Body of pancreas (tissue), 4 donors: ENCODE measurements around the gene SYCP2L. TPM values are rescaled to one million over a fixed set of nuclear protein-coding genes. Genes with fewer than 3 reads are reported as not detected.

ENCODE experiments used
- ATAC-seq: fragments of 150-250 bp; one replicate; pipeline ENCODE4 v1.9.1; 2016
- DNase-seq, 4 donors: peaks; one replicate each; pipeline ENCODE4 v3.0.0-alpha.2; 2019
- H3K27ac ChIP-seq, 4 donors: fragments of 200-600 bp; sonication (generic); 1 replicate in 3 of 4; 2 replicates in 1 of 4; pipeline versions ENCODE4 v1.5.1 to v1.6.1; 2016 to 2019; ENCODE audit warnings: mild to moderate bottlenecking in 1 of 4, mixed read lengths in 1 of 4, moderate library complexity in 1 of 4
- H3K27me3 ChIP-seq, 2 donors: fragments of 200-600 bp; sonication (generic); one replicate each; pipeline ENCODE4 v1.6.0; 2016; ENCODE audit warnings: mild to moderate bottlenecking in 1 of 2
- H3K36me3 ChIP-seq, 2 donors: fragments of 200-600 bp; sonication (generic); replicated peaks in 1 of 2; 2 replicates each; pipeline ENCODE4 v1.5.1; 2016; ENCODE audit warnings: low read depth in 2 of 2; ENCODE audit not compliant: insufficient read depth in 1 of 2
- H3K4me1 ChIP-seq: fragments of 200-600 bp; sonication (generic); one replicate; pipeline ENCODE4 v1.6.0; 2016
- H3K4me3 ChIP-seq, 2 donors: fragments of 200-600 bp; sonication (generic); 1 replicate in 1 of 2; 2 replicates in 1 of 2; pipeline ENCODE4 v1.5.1; 2016 to 2019
- H3K9me3 ChIP-seq, 3 donors: fragments of 200-600 bp; sonication (generic); 1 replicate in 2 of 3; 2 replicates in 1 of 3; pipeline ENCODE4 v1.5.1; 2016
- POLR2A ChIP-seq, 3 donors: fragments of 450-650 bp; IDR thresholded peaks; one replicate each; pipeline ENCODE4 v1.6.1; 2016; ENCODE audit warnings: antibody characterized with exemption in 3 of 3, mild to moderate bottlenecking in 2 of 3
- WGBS, 2 donors: methylation state at CpG; one replicate each; pipeline ENCODE4 v1.1.5; 2017; 5-methylcytosine and 5-hydroxymethylcytosine counted together
- intact Hi-C: fragments of 100-400 bp; cut with DNase I; formaldehyde crosslinking; loops from one replicate; pipeline ENCODE4 v1.15.1; 2023
- total RNA-seq, 2 donors: library from RNA; depleted of rRNA; stranded (reverse); fragments of >200 nt; gene quantifications; one replicate each; pipeline ENCODE4 v1.1.0, GENCODE V29; 2016
- TF ChIP-seq, protein P1 (sequence below), 7 experiments: fragments of 450-650 bp in 4 of 7; fragments of 200-600 bp in 3 of 7; sonication (generic) in 3 of 7; IDR thresholded peaks; one replicate each; pipeline ENCODE4 v1.5.1; 2016 to 2019; ENCODE audit warnings: antibody characterized with exemption in 7 of 7

The SYCP2L gene
- total RNA-seq, 2 donors from 2014 or later, result 2.1 to 3.3 TPM

DNA sequence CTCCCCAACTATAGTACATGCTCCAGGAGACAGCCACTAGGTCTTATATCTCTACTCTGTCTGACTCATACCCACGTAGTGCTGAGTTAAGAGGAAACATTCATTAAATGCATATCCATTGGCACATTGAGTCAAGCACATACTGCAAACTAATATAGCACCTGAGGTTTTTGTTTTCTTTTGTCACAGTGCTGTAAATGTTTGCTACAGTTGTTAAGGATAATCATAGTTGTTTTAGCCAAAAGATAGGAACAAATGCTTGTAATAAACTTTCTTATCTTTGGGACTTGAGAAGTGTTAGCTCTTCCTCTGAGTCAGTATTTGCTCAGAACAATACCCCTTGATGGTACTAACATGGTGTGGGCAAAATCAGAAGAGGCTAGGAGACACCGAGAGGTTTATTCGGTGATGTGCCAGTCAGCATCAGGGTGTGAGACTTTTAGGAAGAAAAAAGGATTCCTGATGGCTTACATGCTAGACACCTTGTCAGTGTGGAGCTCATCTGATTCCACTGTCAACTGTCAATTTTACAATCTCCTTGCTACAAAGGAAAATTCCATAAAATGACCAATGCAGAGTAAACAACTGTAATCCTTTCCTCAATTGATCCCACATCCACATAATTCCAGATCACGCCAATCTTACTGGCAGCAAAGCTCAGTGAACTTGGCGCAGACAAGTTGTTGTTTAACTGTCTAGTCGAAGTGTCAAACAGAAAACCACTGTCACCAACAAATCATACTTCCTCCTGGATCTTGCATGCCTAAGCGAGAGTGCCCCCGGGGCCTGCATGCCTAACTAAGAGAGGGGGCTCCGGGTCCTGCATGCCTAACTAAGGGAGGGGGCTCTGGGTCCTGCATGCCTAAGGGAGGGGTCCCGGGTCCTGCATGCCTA is 121.1 kb downstream of the SYCP2L start:
- intact Hi-C loops, result no loop called here
- 63 to 64% methylated on average over 9 to 10 of the region's 10 CpGs for WGBS, 2 donors
- TF ChIP-seq, protein P1, sequence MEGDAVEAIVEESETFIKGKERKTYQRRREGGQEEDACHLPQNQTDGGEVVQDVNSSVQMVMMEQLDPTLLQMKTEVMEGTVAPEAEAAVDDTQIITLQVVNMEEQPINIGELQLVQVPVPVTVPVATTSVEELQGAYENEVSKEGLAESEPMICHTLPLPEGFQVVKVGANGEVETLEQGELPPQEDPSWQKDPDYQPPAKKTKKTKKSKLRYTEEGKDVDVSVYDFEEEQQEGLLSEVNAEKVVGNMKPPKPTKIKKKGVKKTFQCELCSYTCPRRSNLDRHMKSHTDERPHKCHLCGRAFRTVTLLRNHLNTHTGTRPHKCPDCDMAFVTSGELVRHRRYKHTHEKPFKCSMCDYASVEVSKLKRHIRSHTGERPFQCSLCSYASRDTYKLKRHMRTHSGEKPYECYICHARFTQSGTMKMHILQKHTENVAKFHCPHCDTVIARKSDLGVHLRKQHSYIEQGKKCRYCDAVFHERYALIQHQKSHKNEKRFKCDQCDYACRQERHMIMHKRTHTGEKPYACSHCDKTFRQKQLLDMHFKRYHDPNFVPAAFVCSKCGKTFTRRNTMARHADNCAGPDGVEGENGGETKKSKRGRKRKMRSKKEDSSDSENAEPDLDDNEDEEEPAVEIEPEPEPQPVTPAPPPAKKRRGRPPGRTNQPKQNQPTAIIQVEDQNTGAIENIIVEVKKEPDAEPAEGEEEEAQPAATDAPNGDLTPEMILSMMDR (IDR thresholded peaks at IDR 0.05), result no peak
- TF ChIP-seq POLR2A (IDR thresholded peaks at IDR 0.05), result no peak

GRCh38 chr6:11008821-11009220 is 122.0 kb downstream of the SYCP2L start:
- no peak for DNase-seq
- TF ChIP-seq POLR2A (IDR thresholded peaks at IDR 0.05), result no peak
- TF ChIP-seq, protein P1 (IDR thresholded peaks at IDR 0.05), result no peak
- intact Hi-C loops, result no loop called here
- WGBS, 2 donors, result 55 to 58% methylated on average over 1 of the region's 1 CpG
- Histone ChIP-seq H3K4me1 (peaks cover 8% of the 10 kb centered on the region), H3K9me3 (no peaks in the 10 kb centered on the region), H3K4me3 (no peak overlapping the region), H3K27me3 (no peaks in the 10 kb centered on the region), H3K27ac (no peak overlapping the region), H3K36me3 (no peaks in the 10 kb centered on the region)
- ATAC-seq, result no peak

More for the DNA sequence above, 121.1 kb downstream of the SYCP2L start:
- peaks cover 8% of the 10 kb centered on the region for H3K4me1 ChIP-seq
- no peaks in the 10 kb centered on the region for H3K36me3 ChIP-seq
- no peaks in the 10 kb centered on the region for H3K27me3 ChIP-seq
- H3K27ac ChIP-seq, result no peak overlapping the region
- no peak overlapping the region for H3K4me3 ChIP-seq
- ATAC-seq (no peak), DNase-seq (no peak)
- no peaks in the 10 kb centered on the region for H3K9me3 ChIP-seq

DNA sequence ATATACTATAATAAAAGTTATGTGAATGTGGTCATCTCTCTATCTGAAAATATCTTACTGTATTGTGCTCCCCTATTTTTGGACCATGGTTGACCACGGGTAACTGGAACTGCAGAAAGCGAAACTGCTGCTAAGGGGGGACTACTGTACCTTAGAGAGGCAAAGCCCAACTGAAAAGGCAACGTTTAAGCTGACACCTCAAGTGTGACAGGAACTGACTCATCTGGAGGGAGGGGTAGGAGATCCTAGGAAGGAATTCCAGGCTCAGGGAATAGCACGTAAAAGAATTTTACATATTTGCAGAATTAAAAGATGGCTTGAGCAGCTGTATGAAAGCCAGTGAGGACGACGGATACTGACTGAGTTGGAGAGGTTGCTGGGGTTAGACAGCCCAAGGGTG is 122.5 kb downstream of the SYCP2L start:
- ATAC-seq (no peak), DNase-seq (no peak)
- TF ChIP-seq, protein P1 (IDR thresholded peaks at IDR 0.05), result no peak
- TF ChIP-seq POLR2A (IDR thresholded peaks at IDR 0.05), result no peak
- no peaks in the 10 kb centered on the region for H3K9me3 ChIP-seq
- H3K4me3 ChIP-seq, result no peak overlapping the region
- H3K4me1 ChIP-seq, result peaks cover 8% of the 10 kb centered on the region
- 66 to 67% methylated on average over 6 of the region's 6 CpGs for WGBS, 2 donors
- H3K36me3 ChIP-seq, result no peaks in the 10 kb centered on the region
- no peak overlapping the region for H3K27ac ChIP-seq
- H3K27me3 ChIP-seq, result no peaks in the 10 kb centered on the region
- intact Hi-C loops, result no loop called here

DNA sequence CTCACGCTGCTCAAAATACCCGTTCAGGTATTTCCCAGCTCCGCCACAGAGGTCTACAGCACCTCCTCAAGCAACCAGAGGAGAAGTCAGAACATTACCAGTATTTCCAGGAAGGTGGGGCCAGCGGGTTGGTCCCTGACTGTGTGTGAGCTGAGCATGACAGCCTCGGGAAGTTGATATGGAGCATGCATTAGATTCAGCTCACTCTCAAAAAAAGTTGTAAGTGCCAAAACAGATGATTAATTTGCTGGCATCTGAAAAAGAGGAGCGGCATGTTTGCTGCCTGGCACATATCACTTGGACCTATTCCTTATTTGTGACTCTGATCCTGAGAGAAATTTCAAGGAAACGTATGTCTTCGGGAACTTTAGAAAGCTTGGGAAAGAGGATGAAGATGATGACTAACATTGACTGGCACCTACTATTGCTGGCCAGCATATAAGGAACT is 125.0 kb downstream of the SYCP2L start:
- Histone ChIP-seq H3K4me1 (peaks cover 8% of the 10 kb centered on the region), H3K27ac (peak overlapping the region in 2 of 4 donors; percentile 2 to 33), H3K4me3 (no peak overlapping the region), H3K9me3 (no peaks in the 10 kb centered on the region), H3K27me3 (no peaks in the 10 kb centered on the region), H3K36me3 (no peaks in the 10 kb centered on the region)
- TF ChIP-seq, protein P1 (IDR thresholded peaks at IDR 0.05), result peak in 3 of 7 experiments; percentile 12 to 22 (median 13)
- no peak for TF ChIP-seq POLR2A (IDR thresholded peaks at IDR 0.05)
- intact Hi-C loops, result no loop called here
- peak; percentile 82 for ATAC-seq
- DNase-seq, result peak; percentile 38 to 69 (median 62)
- WGBS, 2 donors, result 9 to 13% methylated on average over 8 of the region's 8 CpGs
